Measurements from ENCODE around the gene XG.

The XG gene

GRCh38 chrX:2781226-2781571, 29.4 kb downstream of the XG start:
- intact Hi-C loops (cut with DNase I; ENCODE audit: low total_unique reads): no loop called here
- H3K27ac ChIP-seq: no peak overlapping the region
- H3K9me3 ChIP-seq: no peaks in the 10 kb centered on the region
- DNase-seq: no peak
- no peak overlapping the region for H3K4me3 ChIP-seq
- H3K4me1 ChIP-seq: no peaks in the 10 kb centered on the region
- H3K36me3 ChIP-seq: no peaks in the 10 kb centered on the region
- H3K27me3 ChIP-seq: no peaks in the 10 kb centered on the region
- TF ChIP-seq, protein P1, sequence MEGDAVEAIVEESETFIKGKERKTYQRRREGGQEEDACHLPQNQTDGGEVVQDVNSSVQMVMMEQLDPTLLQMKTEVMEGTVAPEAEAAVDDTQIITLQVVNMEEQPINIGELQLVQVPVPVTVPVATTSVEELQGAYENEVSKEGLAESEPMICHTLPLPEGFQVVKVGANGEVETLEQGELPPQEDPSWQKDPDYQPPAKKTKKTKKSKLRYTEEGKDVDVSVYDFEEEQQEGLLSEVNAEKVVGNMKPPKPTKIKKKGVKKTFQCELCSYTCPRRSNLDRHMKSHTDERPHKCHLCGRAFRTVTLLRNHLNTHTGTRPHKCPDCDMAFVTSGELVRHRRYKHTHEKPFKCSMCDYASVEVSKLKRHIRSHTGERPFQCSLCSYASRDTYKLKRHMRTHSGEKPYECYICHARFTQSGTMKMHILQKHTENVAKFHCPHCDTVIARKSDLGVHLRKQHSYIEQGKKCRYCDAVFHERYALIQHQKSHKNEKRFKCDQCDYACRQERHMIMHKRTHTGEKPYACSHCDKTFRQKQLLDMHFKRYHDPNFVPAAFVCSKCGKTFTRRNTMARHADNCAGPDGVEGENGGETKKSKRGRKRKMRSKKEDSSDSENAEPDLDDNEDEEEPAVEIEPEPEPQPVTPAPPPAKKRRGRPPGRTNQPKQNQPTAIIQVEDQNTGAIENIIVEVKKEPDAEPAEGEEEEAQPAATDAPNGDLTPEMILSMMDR (IDR thresholded peaks at IDR 0.05): no peak

DNA sequence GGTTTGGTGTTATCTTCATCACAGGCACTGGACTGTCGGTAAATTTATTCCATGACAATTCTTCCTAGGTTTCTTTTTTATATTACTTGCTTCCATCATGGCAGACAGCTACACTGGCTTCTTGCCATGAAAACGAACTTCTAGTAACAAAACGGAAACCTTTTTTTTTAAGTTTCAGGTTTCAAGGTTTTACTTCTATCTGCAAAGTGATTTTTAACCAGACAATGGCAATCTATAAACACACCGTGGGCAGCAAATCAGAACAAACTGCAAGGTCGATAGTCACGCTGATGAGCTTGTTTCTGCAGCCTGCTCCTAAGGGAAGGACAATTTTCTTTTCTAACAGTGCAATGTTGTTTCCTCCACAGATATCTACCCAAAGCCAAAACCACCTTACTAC, 29.9 kb downstream of the XG start:
- no peaks in the 10 kb centered on the region for H3K36me3 ChIP-seq
- H3K27ac ChIP-seq: no peak overlapping the region
- intact Hi-C loops (cut with DNase I; ENCODE audit: low total_unique reads): no loop called here
- H3K4me1 ChIP-seq: no peaks in the 10 kb centered on the region
- TF ChIP-seq, protein P1 (IDR thresholded peaks at IDR 0.05): no peak
- no peak overlapping the region for H3K4me3 ChIP-seq
- no peaks in the 10 kb centered on the region for H3K9me3 ChIP-seq
- no peak for DNase-seq
- no peaks in the 10 kb centered on the region for H3K27me3 ChIP-seq

DNA sequence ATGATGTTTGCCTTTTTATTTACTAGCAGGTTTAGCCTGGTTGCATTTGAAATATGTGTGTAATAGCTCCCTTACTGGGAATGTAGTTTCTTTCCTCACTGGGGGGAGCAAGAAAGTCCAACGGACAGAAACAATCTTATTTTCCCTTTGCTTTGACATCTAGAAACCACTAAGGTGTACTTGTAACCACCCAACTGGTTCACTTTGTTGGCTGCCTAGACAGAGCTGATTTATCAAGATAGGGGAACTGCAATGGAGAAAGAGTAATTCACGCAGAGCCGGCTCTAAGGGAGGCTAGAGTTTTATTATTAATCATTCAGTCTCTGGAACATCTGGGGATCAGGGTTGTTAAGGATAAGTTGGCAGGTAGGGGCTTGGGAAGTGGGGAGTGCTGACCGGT, 30.3 kb downstream of the XG start:
- no peaks in the 10 kb centered on the region for H3K36me3 ChIP-seq
- no peak overlapping the region for H3K4me3 ChIP-seq
- H3K9me3 ChIP-seq: no peaks in the 10 kb centered on the region
- no peaks in the 10 kb centered on the region for H3K27me3 ChIP-seq
- no peak for DNase-seq
- no peaks in the 10 kb centered on the region for H3K4me1 ChIP-seq
- intact Hi-C loops (cut with DNase I; ENCODE audit: low total_unique reads): no loop called here
- H3K27ac ChIP-seq: no peak overlapping the region
- TF ChIP-seq, protein P1 (IDR thresholded peaks at IDR 0.05): no peak

DNA sequence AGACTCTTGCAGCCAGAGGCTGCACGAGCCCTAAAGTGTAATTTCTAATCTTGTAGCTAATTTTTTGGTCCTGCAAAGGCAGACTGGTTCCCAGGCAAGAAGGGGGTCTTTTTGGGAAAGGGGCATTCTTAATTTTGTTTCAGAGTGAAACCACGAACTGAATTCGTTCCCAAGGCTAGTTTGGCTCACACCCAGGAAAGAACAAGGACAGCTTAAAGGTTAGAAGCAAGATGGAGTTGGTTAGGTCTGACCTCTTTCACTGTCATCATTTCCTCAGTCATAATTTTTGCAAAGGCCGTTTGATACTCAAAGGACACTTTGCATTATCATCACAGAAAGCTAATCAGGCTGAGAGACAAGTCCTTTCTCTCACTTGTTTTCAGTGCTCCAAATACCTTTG, 30.9 kb downstream of the XG start:
- Histone ChIP-seq H3K27ac (no peak overlapping the region), H3K9me3 (no peaks in the 10 kb centered on the region), H3K36me3 (no peaks in the 10 kb centered on the region), H3K27me3 (no peaks in the 10 kb centered on the region), H3K4me1 (no peaks in the 10 kb centered on the region), H3K4me3 (no peak overlapping the region)
- TF ChIP-seq, protein P1 (IDR thresholded peaks at IDR 0.05): no peak
- DNase-seq: no peak
- intact Hi-C loops (cut with DNase I; ENCODE audit: low total_unique reads): no loop called here

GRCh38 chrX:2784026-2784425, 32.2 kb downstream of the XG start:
- TF ChIP-seq, protein P1 (IDR thresholded peaks at IDR 0.05): no peak
- Histone ChIP-seq H3K27me3 (no peaks in the 10 kb centered on the region), H3K9me3 (no peaks in the 10 kb centered on the region), H3K27ac (no peak overlapping the region), H3K4me3 (no peak overlapping the region), H3K36me3 (no peaks in the 10 kb centered on the region), H3K4me1 (no peaks in the 10 kb centered on the region)
- peak in 1 of 2 donors; percentile 46 for DNase-seq
- intact Hi-C loops (cut with DNase I; ENCODE audit: low total_unique reads): no loop called here

GRCh38 chrX:2785538-2785937, 33.7 kb downstream of the XG start:
- Histone ChIP-seq H3K27ac (no peak overlapping the region), H3K36me3 (no peaks in the 10 kb centered on the region), H3K4me1 (no peaks in the 10 kb centered on the region), H3K4me3 (no peak overlapping the region), H3K9me3 (no peaks in the 10 kb centered on the region), H3K27me3 (no peaks in the 10 kb centered on the region)
- DNase-seq: no peak
- TF ChIP-seq, protein P1 (IDR thresholded peaks at IDR 0.05): no peak
- intact Hi-C loops (cut with DNase I; ENCODE audit: low total_unique reads): no loop called here

All from tibial artery (tissue), 4 donors.